Uterus (tissue), 2 donors: Measurements from ENCODE around the gene GRIK3.

ENCODE experiments used
- POLR2A ChIP-seq, 2 donors: fragments of 450-650 bp; IDR thresholded peaks; one replicate each; pipeline ENCODE4 v1.6.1; 2016; ENCODE audit warnings: antibody characterized with exemption in 2 of 2, mild to moderate bottlenecking in 1 of 2, moderate library complexity in 1 of 2
- TF ChIP-seq, protein P1 (sequence below), 4 experiments: fragments of 200-600 bp in 2 of 4; fragments of 450-650 bp in 2 of 4; sonication (generic) in 2 of 4; IDR thresholded peaks; one replicate each; pipeline ENCODE4 v1.5.1; 2016 to 2019; ENCODE audit warnings: antibody characterized with exemption in 4 of 4, mild to moderate bottlenecking in 2 of 4, moderate library complexity in 1 of 4

- TF ChIP-seq, protein P1, sequence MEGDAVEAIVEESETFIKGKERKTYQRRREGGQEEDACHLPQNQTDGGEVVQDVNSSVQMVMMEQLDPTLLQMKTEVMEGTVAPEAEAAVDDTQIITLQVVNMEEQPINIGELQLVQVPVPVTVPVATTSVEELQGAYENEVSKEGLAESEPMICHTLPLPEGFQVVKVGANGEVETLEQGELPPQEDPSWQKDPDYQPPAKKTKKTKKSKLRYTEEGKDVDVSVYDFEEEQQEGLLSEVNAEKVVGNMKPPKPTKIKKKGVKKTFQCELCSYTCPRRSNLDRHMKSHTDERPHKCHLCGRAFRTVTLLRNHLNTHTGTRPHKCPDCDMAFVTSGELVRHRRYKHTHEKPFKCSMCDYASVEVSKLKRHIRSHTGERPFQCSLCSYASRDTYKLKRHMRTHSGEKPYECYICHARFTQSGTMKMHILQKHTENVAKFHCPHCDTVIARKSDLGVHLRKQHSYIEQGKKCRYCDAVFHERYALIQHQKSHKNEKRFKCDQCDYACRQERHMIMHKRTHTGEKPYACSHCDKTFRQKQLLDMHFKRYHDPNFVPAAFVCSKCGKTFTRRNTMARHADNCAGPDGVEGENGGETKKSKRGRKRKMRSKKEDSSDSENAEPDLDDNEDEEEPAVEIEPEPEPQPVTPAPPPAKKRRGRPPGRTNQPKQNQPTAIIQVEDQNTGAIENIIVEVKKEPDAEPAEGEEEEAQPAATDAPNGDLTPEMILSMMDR (IDR thresholded peaks at IDR 0.05) = no peak
- no peak for TF ChIP-seq POLR2A (IDR thresholded peaks at IDR 0.05)
These were observed 18.6 kb downstream of the GRIK3 start for GRCh38 chr1:37015713-37016112.
